ENCODE measurements around the gene TSSK3.

The TSSK3 gene, protein sequence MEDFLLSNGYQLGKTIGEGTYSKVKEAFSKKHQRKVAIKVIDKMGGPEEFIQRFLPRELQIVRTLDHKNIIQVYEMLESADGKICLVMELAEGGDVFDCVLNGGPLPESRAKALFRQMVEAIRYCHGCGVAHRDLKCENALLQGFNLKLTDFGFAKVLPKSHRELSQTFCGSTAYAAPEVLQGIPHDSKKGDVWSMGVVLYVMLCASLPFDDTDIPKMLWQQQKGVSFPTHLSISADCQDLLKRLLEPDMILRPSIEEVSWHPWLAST

DNA sequence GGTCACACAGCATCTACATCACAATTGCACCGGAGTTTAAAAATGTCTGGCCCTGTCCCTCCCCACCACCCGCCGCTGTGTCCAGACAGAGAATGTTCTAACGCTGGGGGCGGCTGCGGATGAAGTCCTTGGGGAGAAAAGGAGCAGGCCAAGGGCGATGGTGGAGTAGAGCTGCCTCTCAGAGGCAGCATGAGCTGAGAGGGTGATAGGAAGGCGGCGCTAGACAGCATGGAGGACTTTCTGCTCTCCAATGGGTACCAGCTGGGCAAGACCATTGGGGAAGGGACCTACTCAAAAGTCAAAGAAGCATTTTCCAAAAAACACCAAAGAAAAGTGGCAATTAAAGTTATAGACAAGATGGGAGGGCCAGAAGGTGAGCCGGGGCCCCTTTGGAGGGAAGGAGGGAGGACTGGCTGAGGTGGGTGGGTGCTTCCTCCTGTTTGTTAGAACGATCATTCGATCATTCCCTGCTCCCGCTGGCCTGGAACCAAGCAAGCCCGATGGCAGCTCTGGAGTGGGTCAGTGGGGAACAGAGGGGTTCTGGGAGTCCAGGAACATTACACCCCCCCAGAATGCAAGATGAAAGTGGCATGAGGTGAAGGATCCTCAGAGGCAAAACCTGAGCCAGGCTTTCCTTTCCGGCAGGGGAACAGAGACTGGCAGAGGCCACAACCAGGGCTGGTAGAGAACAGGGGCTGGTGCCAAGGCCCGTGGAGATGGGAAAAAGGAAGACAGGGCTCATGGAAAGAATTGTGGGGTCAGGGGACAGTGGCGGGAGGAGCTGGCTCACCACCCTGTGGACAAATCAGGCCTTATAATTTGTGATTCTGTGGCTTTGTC, at the start of gene TSSK3, which contains the start of gene FAM229A:
Gene TSSK3, plus strand, starts transcription at position 66 of the 840 bp plus-strand sequence. Its CDS starts 163 bp downstream, at position 229.
Gene FAM229A, minus strand, starts transcription at position 12 of the 840 bp plus-strand sequence. CDS start 394 bp downstream, outside the sequence.
- DNase-seq (ENCODE audit: low spot score): no peak

GRCh38 chr1:32316903-32317277, 45.4 kb upstream of the TSSK3 start:
- DNase-seq (ENCODE audit: low spot score): no peak

DNA sequence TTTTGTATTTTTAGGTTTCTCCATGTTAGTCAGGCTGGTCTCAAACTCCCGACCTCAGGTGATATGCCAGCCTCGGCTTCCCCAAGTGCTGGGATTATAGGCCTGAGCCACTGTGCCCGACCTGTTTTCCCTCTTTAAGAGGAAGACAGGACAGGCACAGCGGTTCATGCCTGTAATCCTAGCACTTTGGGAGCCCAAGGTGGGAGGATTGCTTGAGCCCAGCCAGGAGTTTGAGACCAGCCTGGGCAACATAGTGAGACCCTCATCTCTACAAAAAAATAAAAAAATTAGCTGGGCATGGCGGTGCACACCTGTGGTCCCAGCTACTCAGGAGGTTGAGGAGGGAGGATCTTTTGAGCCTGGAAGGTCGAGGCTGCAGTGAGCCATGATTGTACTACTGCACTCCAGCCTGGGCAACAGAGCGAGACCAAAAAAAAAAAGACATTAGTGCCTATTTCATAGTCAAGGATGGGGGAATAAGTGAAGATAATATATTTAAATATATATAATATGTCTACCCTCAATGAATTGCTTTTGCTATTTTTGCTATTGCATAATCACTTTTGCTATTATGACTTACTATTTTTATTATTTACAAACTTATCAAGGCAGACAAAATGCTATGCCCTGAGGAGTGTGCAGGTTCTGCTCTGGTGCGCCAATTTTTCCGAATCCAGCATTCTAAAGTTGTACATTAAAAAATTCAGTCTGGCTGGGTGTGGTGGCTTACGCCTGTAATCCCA, 44.0 kb upstream of the TSSK3 start:
- DNase-seq (ENCODE audit: low spot score): no peak

GRCh38 chr1:32321712-32322291, 40.5 kb upstream of the TSSK3 start:
- no peak for DNase-seq (ENCODE audit: low spot score)

GRCh38 chr1:32327204-32327603, 35.1 kb upstream of the TSSK3 start:
- DNase-seq (ENCODE audit: low spot score): no peak

DNA sequence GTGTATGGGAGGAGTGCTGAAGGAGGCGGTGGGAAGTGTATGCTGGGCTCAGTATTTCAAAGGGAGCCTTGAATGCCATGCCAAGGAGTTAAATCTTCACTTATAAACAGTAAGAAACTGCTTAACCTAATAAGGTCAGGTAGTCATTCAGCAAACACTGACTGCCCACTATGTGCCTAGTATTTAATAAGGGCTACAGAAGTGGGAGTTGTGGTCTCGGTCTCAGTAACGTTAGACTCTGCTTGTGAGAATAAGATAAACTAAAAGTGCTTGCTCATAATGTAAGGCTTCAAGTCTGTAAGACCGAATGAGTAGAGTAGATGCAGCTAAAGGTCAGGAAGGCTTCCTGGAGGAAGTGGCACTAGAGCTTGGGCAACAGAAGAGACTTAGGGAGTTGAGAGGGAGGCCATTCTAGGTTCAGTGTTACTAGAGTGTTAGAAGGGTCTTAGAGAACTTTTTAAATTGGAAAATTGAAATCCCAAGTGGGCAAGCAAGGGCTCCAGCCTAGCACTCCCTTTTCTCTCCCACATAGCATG, 32.3 kb upstream of the TSSK3 start:
- no peak for DNase-seq (ENCODE audit: low spot score)

- no peak for DNase-seq (ENCODE audit: low spot score)
Observed at GRCh38 chr1:32330558-32331151, 31.7 kb upstream of the TSSK3 start.

- DNase-seq (ENCODE audit: low spot score): no peak
Observed at GRCh38 chr1:32331549-32331948, 30.8 kb upstream of the TSSK3 start.

- DNase-seq (ENCODE audit: low spot score): no peak
Observed at GRCh38 chr1:32332290-32333079, 29.9 kb upstream of the TSSK3 start.

DNA sequence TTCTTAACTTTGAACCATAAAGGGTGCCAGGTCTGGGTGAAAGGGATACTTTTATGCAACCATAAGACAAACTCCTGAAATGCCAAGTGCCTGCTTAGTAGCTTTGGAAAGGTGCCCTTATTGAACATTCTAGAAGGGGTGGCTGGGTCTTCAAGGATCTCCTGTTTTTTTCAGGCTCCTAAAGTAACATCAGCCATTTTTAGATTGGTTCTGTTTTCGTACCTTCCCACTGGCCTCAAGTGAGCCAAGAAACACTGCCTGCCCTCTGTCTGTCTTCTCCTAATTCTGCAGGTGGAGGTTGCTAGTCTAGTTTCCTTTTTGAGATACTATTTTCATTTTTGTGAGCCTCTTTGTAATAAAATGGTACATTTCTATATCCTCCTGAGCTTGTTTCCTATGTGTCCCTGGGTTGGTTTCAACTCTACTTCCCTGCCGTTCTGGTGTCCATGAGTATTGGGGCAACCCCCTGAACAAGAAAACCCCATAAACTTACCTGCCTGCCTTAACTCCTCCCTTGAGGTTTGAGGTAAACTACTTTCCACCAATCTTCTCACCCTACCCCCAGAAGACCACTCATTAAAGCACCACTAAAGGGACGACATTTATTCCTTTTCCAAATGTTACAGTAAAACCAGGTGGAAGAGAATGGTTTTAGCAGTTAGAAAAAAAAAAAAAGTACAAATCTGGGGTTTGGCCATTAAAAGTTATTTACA, 28.9 kb upstream of the TSSK3 start:
- no peak for DNase-seq (ENCODE audit: low spot score)

DNA sequence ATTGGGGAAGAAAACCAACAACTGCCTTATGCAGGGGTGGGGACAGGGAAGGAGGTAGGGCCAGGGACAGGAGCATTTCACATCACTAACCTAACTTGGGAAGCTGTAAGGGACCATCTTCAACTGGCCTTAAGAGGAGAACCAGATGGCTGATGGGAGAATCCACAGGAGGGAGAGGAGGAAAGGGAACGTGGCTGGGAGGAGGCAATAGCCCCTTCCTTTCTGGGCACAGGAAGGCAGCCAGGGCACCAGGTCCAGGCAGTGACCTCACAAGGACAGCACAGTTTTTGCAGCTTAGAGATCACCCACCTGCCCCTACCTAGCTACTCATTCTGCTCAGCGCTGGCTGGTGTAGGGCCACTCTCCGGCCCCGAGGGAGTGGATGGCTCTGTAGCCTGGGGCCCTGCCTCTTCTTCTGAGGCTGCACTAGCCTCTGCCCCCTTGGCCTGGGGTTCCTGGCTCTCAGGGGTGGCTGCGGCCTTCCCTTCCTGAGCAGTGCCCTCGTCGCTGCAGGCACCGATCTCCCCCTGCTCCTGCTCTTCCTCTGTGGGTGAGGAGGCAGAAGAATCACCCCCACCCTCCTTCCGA, 28.0 kb upstream of the TSSK3 start:
- DNase-seq (ENCODE audit: low spot score): no peak

GRCh38 chr1:32334864-32335534, 27.3 kb upstream of the TSSK3 start:
- peak; percentile 86 for DNase-seq (ENCODE audit: low spot score)

DNA sequence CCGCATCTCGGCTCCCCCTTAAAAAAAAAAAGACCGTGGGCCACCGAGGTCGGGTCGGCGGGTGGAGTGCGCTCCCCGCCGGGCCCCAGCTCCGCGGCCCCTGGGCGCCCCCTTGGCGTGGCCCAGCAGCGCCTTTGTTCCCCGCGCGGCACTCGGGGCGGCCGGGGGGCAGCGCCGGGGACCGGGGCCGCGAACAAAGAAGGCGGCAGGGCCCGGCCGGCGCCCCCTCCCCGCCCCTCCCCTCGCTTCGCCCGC, 26.9 kb upstream of the TSSK3 start:
- DNase-seq (ENCODE audit: low spot score): no peak

- DNase-seq (ENCODE audit: low spot score): peak; percentile 89
Observed at GRCh38 chr1:32335790-32336590, 26.3 kb upstream of the TSSK3 start, which contains the start of gene MARCKSL1. MARCKSL1 (minus strand) TSS chr1:32336233; CDS start chr1:32336033, 200 bp downstream.

DNA sequence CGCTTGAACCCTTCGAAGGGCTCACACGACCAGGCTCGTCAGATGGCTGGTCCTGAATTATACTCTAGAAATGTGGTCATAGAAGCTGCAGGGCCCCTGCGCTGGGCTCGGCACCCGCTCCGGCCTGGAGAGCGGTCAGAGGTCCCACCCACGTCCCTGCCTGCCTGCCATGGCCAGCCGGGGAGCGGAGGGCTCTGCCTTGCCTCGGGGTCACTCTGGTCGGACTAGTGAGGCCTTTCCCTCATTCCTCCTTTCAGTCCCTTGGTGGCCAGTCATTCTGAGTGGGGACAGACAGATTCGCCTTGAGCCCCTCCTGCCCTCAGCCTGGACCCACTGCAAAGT, 25.8 kb upstream of the TSSK3 start:
- DNase-seq (ENCODE audit: low spot score): no peak

DNA sequence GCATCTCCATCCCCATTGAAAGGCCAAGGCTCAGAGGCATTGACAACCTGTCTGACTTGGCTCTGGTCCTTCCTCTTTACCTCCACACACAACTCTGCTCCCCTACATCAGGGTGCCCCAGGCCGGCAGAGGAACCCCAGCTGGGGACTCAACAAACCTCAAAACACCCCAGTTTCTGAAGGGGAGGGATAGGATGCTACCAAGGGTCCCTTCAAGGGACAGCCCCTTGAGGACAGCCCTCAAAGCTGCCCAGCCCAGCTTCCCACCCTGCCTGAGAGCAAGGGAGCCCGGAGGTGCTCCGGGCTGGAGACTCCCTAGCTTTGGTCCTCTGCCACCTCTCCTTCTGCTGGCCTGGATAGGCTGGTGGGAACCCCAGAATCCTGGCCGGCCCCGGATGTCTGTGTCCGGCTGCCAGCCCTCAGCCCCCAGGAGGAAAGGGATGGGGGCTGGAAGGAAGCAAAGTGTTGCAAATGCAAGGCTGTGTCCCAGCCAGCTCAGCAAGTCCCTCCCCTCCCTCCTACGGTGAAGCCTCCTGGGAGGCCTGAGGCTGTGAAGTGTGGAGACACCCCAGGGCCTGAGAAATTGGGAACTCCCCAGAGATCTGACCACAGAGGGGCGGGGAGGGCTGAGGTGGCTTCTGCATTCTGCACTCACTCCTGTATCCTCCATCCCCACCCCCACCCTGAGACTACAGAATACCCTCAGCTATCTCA, 25.2 kb upstream of the TSSK3 start:
- peak; percentile 56 for DNase-seq (ENCODE audit: low spot score)

DNA sequence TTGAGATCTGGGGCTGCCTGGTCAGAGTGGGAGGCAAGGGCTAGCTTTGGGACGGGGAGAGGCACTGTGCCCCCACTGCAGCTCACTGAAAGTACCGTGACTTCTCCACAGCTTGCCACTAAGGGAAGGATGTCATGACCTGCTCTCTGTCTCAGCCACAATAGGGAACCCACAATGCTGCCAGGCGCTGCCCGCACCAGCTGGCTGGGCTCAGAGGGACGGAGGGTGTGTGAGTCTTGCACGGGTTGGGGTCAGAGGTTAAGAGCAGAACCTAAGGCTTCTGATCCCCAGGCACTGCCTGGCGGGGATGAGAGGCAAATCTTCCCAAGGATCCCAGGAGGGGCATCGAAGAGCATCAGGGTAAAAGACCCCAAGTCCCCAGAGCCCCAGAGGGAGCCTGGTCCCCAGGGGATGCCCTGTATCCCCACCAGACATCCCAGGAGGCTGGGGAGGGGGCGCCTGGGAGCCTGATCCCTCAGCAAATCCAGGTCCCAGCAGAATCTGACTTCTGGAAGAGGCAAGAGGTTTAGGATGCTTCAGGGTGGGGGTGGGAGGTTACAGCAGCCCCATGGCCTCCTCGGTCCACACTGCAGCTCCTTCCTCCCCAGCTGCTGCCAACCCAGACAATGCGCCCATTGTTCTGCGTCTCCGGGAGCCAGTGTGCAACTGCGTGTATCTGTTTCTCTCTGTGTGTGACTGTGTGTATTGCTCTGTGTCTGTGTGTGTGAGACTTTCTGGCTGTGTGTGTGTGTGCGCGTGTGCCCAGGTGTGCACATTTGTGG, 24.3 kb upstream of the TSSK3 start:
- DNase-seq (ENCODE audit: low spot score): no peak
